ENCODE data around the gene NCKAP1. TPM values are rescaled to one million over a fixed set of nuclear protein-coding genes. Genes with fewer than 3 reads are reported as not detected.

The NCKAP1 gene
- total and polyA plus RNA-seq, 10 of the 15 experiments (the other 5 are each of a cell fraction or from before 2014, with no cell fraction given) = 0.11 to 1.5 (median 0.52) TPM

- 67% methylated on average over 6 of the region's 6 CpGs for WGBS (ENCODE audit: insufficient coverage, insufficient replicate concordance, low lambda C conversion rate, missing lambda C conversion rate)
- no peak for TF ChIP-seq HDAC6 (IDR thresholded peaks at IDR 0.05; ENCODE audit: unreplicated experiment)
- TF ChIP-seq JUND (IDR thresholded peaks at IDR 0.05; ENCODE audit: low read depth, low read length) = no peak
- no peak for TF ChIP-seq MEF2B (IDR thresholded peaks at IDR 0.05; ENCODE audit: partially characterized antibody, poor library complexity, severe bottlenecking)
- no peak for TF ChIP-seq YBX1 (IDR thresholded peaks at IDR 0.05)
- TF ChIP-seq USF1 (IDR thresholded peaks at IDR 0.05; ENCODE audit: borderline replicate concordance, extremely low read length, insufficient read depth, low read depth, low read length) = no peak
- no peak for TF ChIP-seq ESRRA (IDR thresholded peaks at IDR 0.05; ENCODE audit: low read length)
- no peak for TF ChIP-seq PRDM15 (CRISPR knock-in tag; IDR thresholded peaks at IDR 0.05)
- TF ChIP-seq KLF5 (IDR thresholded peaks at IDR 0.05; ENCODE audit: partially characterized antibody) = no peak
- TF ChIP-seq FOXK2 (IDR thresholded peaks at IDR 0.05) = no peak
- no peak for TF ChIP-seq SRF (IDR thresholded peaks at IDR 0.05; ENCODE audit: low read depth in 2 of 2, low read length in 2 of 2)
- TF ChIP-seq NKRF (conservative IDR thresholded peaks at IDR 0.05) = no peak
- no peak for TF ChIP-seq ZNF217 (IDR thresholded peaks at IDR 0.05)
- no peak for TF ChIP-seq CBX5 (IDR thresholded peaks at IDR 0.05; ENCODE audit: low read depth)
- no peak for TF ChIP-seq REST (IDR thresholded peaks at IDR 0.05; ENCODE audit: low read depth, low read length)
- TF ChIP-seq NFYB (IDR thresholded peaks at IDR 0.05; ENCODE audit: insufficient read depth, low read depth, low read length) = no peak
- no peak for TF ChIP-seq PAX8 (IDR thresholded peaks at IDR 0.05)
These were observed 151.2 kb downstream of the NCKAP1 start for GRCh38 chr2:182887093-182887492.

More at GRCh38 chr2:182887093-182887492, 151.2 kb downstream of the NCKAP1 start:
- DNase-seq (ENCODE audit: low read depth, low spot score) (no peak), ATAC-seq (no peak), FAIRE-seq (no peak)
- Histone ChIP-seq H3K9me3 (replicated peaks; ENCODE audit: control insufficient read depth, insufficient read depth, low read length) (no peaks in the 10 kb centered on the region), H3K79me2 (ENCODE audit: control insufficient read depth, insufficient read depth, low read length) (no peaks in the 10 kb centered on the region), H3K36me3 (ENCODE audit: control insufficient read depth in 2 of 2, insufficient read depth in 2 of 2, low read length in 1 of 2) (no peaks in the 10 kb centered on the region), H2AFZ (ENCODE audit: control insufficient read depth, low read depth, low read length) (no peak overlapping the region), H3K4me3 (no peak overlapping the region), H3K9ac (ENCODE audit: control insufficient read depth, insufficient read depth, low read length) (no peak overlapping the region), H3K4me2 (ENCODE audit: control insufficient read depth, insufficient read depth) (no peak overlapping the region), H3K4me1 (ENCODE audit: control insufficient read depth, insufficient read depth, low read length) (no peaks in the 10 kb centered on the region), H3K27ac (ENCODE audit: control insufficient read depth, insufficient read depth) (no peak overlapping the region), H4K20me1 (ENCODE audit: control insufficient read depth, insufficient read depth) (no peaks in the 10 kb centered on the region), H3K27me3 (replicated peaks in 1 of 2; ENCODE audit: control insufficient read depth in 2 of 2, insufficient read depth in 2 of 2, low read length in 1 of 2) (no peaks in the 10 kb centered on the region)
- intact Hi-C loops (cut with micrococcal nuclease; ENCODE audit: unreplicated experiment) = no loop called here
- BruUV-seq (replicated peaks) = no TSS peak
- RAD21 ChIA-PET (ENCODE audit: unreplicated experiment) = no interaction called here
- CTCF ChIA-PET = no interaction called here
- POLR2A ChIA-PET = no interaction called here
- SMC1A ChIA-PET (ENCODE audit: uncharacterized antibody, unreplicated experiment) = no interaction called here
- in situ Hi-C loops (cut with MboI) = no loop called here
